Trophoblast cell (in vitro differentiated cells and primary cell): ENCODE measurements around the gene LMAN1L.

Experiments
- DNase-seq, 2 donors: peaks; one replicate each; pipeline ENCODE4 v3.0.0-alpha.2; 2016
- H2AFZ ChIP-seq: 2 replicates; pipeline ENCODE4 v1.6.1; 2013; ENCODE audit warnings: low read length, moderate library complexity, mild to moderate bottlenecking; ENCODE audit not compliant: insufficient read depth, poor library complexity
- H2AK5ac ChIP-seq: 2 replicates; pipeline ENCODE4 v1.6.1; 2013; ENCODE audit warnings: mild to moderate bottlenecking, low read length
- H2BK120ac ChIP-seq: 2 replicates; pipeline ENCODE4 v1.6.1; 2013; ENCODE audit warnings: low read length, mild to moderate bottlenecking, moderate library complexity; ENCODE audit not compliant: insufficient read depth, poor library complexity
- H2BK12ac ChIP-seq: 2 replicates; pipeline ENCODE4 v1.6.1; 2013; ENCODE audit warnings: mild to moderate bottlenecking, low read length, moderate library complexity
- H2BK5ac ChIP-seq: 2 replicates; pipeline ENCODE4 v1.6.1; 2013; ENCODE audit warnings: low read length, low read depth, moderate library complexity, mild to moderate bottlenecking; ENCODE audit not compliant: poor library complexity
- H3K14ac ChIP-seq: 2 replicates; pipeline ENCODE4 v1.6.1; 2013; ENCODE audit warnings: mild to moderate bottlenecking, low read length
- H3K18ac ChIP-seq: 2 replicates; pipeline ENCODE4 v1.6.1; 2013; ENCODE audit warnings: mild to moderate bottlenecking, low read length
- H3K23ac ChIP-seq: 2 replicates; pipeline ENCODE4 v1.6.1; 2013; ENCODE audit warnings: low read length
- H3K27ac ChIP-seq: 2 replicates; pipeline ENCODE4 v1.5.1; 2013; ENCODE audit warnings: low read depth, mild to moderate bottlenecking, inconsistent platforms, low read length, moderate library complexity
- H3K27me3 ChIP-seq: 2 replicates; pipeline ENCODE4 v1.6.1; 2013; ENCODE audit warnings: inconsistent platforms, mild to moderate bottlenecking, low read length, moderate library complexity; ENCODE audit not compliant: insufficient read depth
- H3K36me3 ChIP-seq, 2 experiments: 1 replicate in 1 of 2; 2 replicates in 1 of 2; pipeline ENCODE4 v1.6.1; 2013; ENCODE audit warnings: low read length in 2 of 2, mild to moderate bottlenecking in 2 of 2, moderate library complexity in 1 of 2; ENCODE audit not compliant: insufficient read depth in 2 of 2, control insufficient read depth in 1 of 2
- H3K4ac ChIP-seq: 2 replicates; pipeline ENCODE4 v1.6.1; 2013; ENCODE audit warnings: low read depth, mild to moderate bottlenecking, low read length, moderate library complexity
- H3K4me1 ChIP-seq, 2 experiments: 1 replicate in 1 of 2; 2 replicates in 1 of 2; pipeline ENCODE4 v1.6.1; 2013; ENCODE audit warnings: low read length in 2 of 2, mild to moderate bottlenecking in 2 of 2, moderate library complexity in 1 of 2; ENCODE audit not compliant: insufficient read depth in 2 of 2, control insufficient read depth in 1 of 2
- H3K4me2 ChIP-seq: 2 replicates; pipeline ENCODE4 v1.6.1; 2013; ENCODE audit warnings: inconsistent platforms, mild to moderate bottlenecking, low read length, moderate library complexity
- H3K4me3 ChIP-seq: 2 replicates; pipeline ENCODE4 v1.5.1; 2013; ENCODE audit warnings: mild to moderate bottlenecking, low read depth, low read length, inconsistent platforms
- H3K79me1 ChIP-seq: one replicate; pipeline ENCODE4 v1.6.1; 2013; ENCODE audit warnings: low read length
- H3K79me2 ChIP-seq: 2 replicates; pipeline ENCODE4 v1.6.1; 2013; ENCODE audit warnings: low read length, mild to moderate bottlenecking; ENCODE audit not compliant: control insufficient read depth, insufficient read depth, poor library complexity
- H3K9ac ChIP-seq: 2 replicates; pipeline ENCODE4 v1.6.1; 2013; ENCODE audit warnings: mild to moderate bottlenecking, low read length
- H3K9me3 ChIP-seq: 2 replicates; pipeline ENCODE4 v1.6.1; 2013; ENCODE audit warnings: low read depth, mild to moderate bottlenecking, control low read depth, inconsistent platforms, low read length; ENCODE audit not compliant: insufficient read depth
- H4K12ac ChIP-seq: 2 replicates; pipeline ENCODE4 v1.6.1; 2013; ENCODE audit warnings: low read depth, mild to moderate bottlenecking, low read length, moderate library complexity
- H4K8ac ChIP-seq: 2 replicates; pipeline ENCODE4 v1.6.1; 2013; ENCODE audit warnings: low read depth, mild to moderate bottlenecking, low read length, moderate library complexity
- H4K91ac ChIP-seq: one replicate; pipeline ENCODE4 v1.6.1; 2013; ENCODE audit warnings: low read depth, mild to moderate bottlenecking, low read length, moderate library complexity
- WGBS: extraction: QIAGEN DNeasy Blood & Tissue Kit; methylation state at CpG from one replicate; pipeline ENCODE4 v1.1.7; 2013; ENCODE audit warnings: missing lambda C conversion rate; ENCODE audit not compliant: insufficient read length, insufficient coverage; ENCODE audit errors: extremely low coverage; 5-methylcytosine and 5-hydroxymethylcytosine counted together

The LMAN1L gene

GRCh38 chr15:74800559-74801094, 12.0 kb upstream of the LMAN1L start:
- Histone ChIP-seq H3K36me3 (peaks cover 51 to 60% of the 10 kb centered on the region in 2 experiments), H2AFZ (no peak overlapping the region), H3K18ac (no peak overlapping the region), H3K27ac (no peak overlapping the region), H3K4me1 (no peaks in the 10 kb centered on the region), H2AK5ac (no peak overlapping the region), H3K9me3 (no peaks in the 10 kb centered on the region), H2BK12ac (no peak overlapping the region), H3K4ac (no peak overlapping the region), H4K91ac (no peak overlapping the region), H3K14ac (no peak overlapping the region), H3K9ac (no peak overlapping the region), H2BK5ac (no peak overlapping the region), H3K23ac (no peak overlapping the region), H2BK120ac (no peak overlapping the region), H3K4me3 (no peak overlapping the region), H3K27me3 (no peaks in the 10 kb centered on the region), H3K4me2 (no peak overlapping the region), H3K79me2 (no peaks in the 10 kb centered on the region), H3K79me1 (no peaks in the 10 kb centered on the region), H4K12ac (no peak overlapping the region), H4K8ac (no peak overlapping the region)
- WGBS: no CpG with 5 or more reads among the region's 20 CpGs
- no peak for DNase-seq

- no peak overlapping the region for H2BK12ac ChIP-seq
- H2AFZ ChIP-seq: no peak overlapping the region
- H3K79me2 ChIP-seq: no peaks in the 10 kb centered on the region
- no peak overlapping the region for H2AK5ac ChIP-seq
- no peak for DNase-seq
- no peak overlapping the region for H3K4me2 ChIP-seq
- H3K4ac ChIP-seq: no peak overlapping the region
- H3K9me3 ChIP-seq: no peaks in the 10 kb centered on the region
- no peak overlapping the region for H3K4me3 ChIP-seq
- H4K91ac ChIP-seq: no peak overlapping the region
- H3K18ac ChIP-seq: no peak overlapping the region
- H3K27me3 ChIP-seq: no peaks in the 10 kb centered on the region
- H2BK5ac ChIP-seq: no peak overlapping the region
- no peaks in the 10 kb centered on the region for H3K4me1 ChIP-seq
- H3K23ac ChIP-seq: no peak overlapping the region
- H3K79me1 ChIP-seq: no peaks in the 10 kb centered on the region
- H3K36me3 ChIP-seq: peaks cover 51 to 60% of the 10 kb centered on the region in 2 experiments
- no peak overlapping the region for H3K14ac ChIP-seq
- H4K12ac ChIP-seq: no peak overlapping the region
- H3K9ac ChIP-seq: no peak overlapping the region
- no peak overlapping the region for H3K27ac ChIP-seq
- no CpG with 5 or more reads among the region's 18 CpGs for WGBS
- no peak overlapping the region for H2BK120ac ChIP-seq
- no peak overlapping the region for H4K8ac ChIP-seq
Measured at GRCh38 chr15:74801311-74801997, 11.2 kb upstream of the LMAN1L start.

- Histone ChIP-seq H3K79me2 (no peaks in the 10 kb centered on the region), H3K9ac (no peak overlapping the region), H3K4ac (no peak overlapping the region), H3K27ac (no peak overlapping the region), H3K9me3 (no peaks in the 10 kb centered on the region), H4K8ac (no peak overlapping the region), H2AK5ac (no peak overlapping the region), H3K4me2 (no peak overlapping the region), H2BK5ac (no peak overlapping the region), H3K14ac (no peak overlapping the region), H2AFZ (no peak overlapping the region), H3K36me3 (peaks cover 51 to 60% of the 10 kb centered on the region in 2 experiments), H3K23ac (no peak overlapping the region), H3K4me3 (no peak overlapping the region), H4K91ac (no peak overlapping the region), H2BK12ac (no peak overlapping the region), H3K18ac (no peak overlapping the region), H3K4me1 (no peaks in the 10 kb centered on the region), H4K12ac (no peak overlapping the region), H3K79me1 (no peaks in the 10 kb centered on the region), H2BK120ac (no peak overlapping the region), H3K27me3 (no peaks in the 10 kb centered on the region)
- no peak for DNase-seq
- no CpG with 5 or more reads among the region's 20 CpGs for WGBS
Measured at GRCh38 chr15:74802290-74802689, 10.3 kb upstream of the LMAN1L start.

GRCh38 chr15:74802862-74803447, 9.7 kb upstream of the LMAN1L start:
- no peaks in the 10 kb centered on the region for H3K27me3 ChIP-seq
- H3K36me3 ChIP-seq: peaks cover 51 to 60% of the 10 kb centered on the region in 2 experiments
- H3K9ac ChIP-seq: no peak overlapping the region
- no CpG with 5 or more reads among the region's 31 CpGs for WGBS
- no peak overlapping the region for H2BK120ac ChIP-seq
- H3K4me2 ChIP-seq: no peak overlapping the region
- no peak overlapping the region for H2BK12ac ChIP-seq
- no peak overlapping the region for H3K4me3 ChIP-seq
- DNase-seq: no peak
- no peak overlapping the region for H4K91ac ChIP-seq
- H3K9me3 ChIP-seq: no peaks in the 10 kb centered on the region
- no peak overlapping the region for H3K18ac ChIP-seq
- H4K12ac ChIP-seq: no peak overlapping the region
- H3K23ac ChIP-seq: no peak overlapping the region
- no peak overlapping the region for H2BK5ac ChIP-seq
- H3K4ac ChIP-seq: no peak overlapping the region
- no peaks in the 10 kb centered on the region for H3K79me2 ChIP-seq
- no peak overlapping the region for H2AFZ ChIP-seq
- no peak overlapping the region for H3K27ac ChIP-seq
- H3K79me1 ChIP-seq: no peaks in the 10 kb centered on the region
- no peaks in the 10 kb centered on the region for H3K4me1 ChIP-seq
- no peak overlapping the region for H2AK5ac ChIP-seq
- no peak overlapping the region for H3K14ac ChIP-seq
- no peak overlapping the region for H4K8ac ChIP-seq
